Caco-2 (cell line): ENCODE data around the gene KRTAP5-3. TPM values are rescaled to one million over a fixed set of nuclear protein-coding genes. Genes with fewer than 3 reads are reported as not detected.

Experiments
- BruUV-seq: library from RNA; stranded (reverse); fragments of 400-500 nt; replicated peaks from 2 replicates; lab custom pipeline; 2021; lab: Mats Ljungman, UMichigan
- CTCF ChIA-PET: fragments of 300-600 bp; sonication (Branson Sonifier 250); formaldehyde crosslinking; loops from one replicate; lab custom pipeline; 2022; ENCODE audit warnings: antibody characterized with exemption; lab: Charles Lee
- POLR2A ChIA-PET: fragments of 300-600 bp; sonication (Branson Sonifier 250); formaldehyde crosslinking; loops from one replicate; lab custom pipeline; 2022; ENCODE audit warnings: antibody characterized with exemption; lab: Charles Lee
- DNase-seq, 2 experiments: peaks; one replicate each; pipeline versions ENCODE4 v3.0.0 to v3.0.0-alpha.2; 2020 to 2022
- H3K27me3 ChIP-seq: replicated peaks from 2 replicates; pipeline ENCODE4 v1.6.0; 2011; ENCODE audit warnings: low read length; ENCODE audit not compliant: control insufficient read depth, insufficient read depth
- H3K36me3 ChIP-seq: 2 replicates; pipeline ENCODE4 v1.5.1; 2011; ENCODE audit warnings: low read length; ENCODE audit not compliant: control insufficient read depth, insufficient read depth
- H3K4me1 ChIP-seq: fragments of 250-450 bp; sonication (Bioruptor Pico); 2 replicates; pipeline ENCODE4 v1.5.1; 2020; ENCODE audit warnings: mild to moderate bottlenecking
- H3K4me3 ChIP-seq: 2 replicates; pipeline ENCODE4 v1.5.1; 2011; ENCODE audit warnings: low read depth, mild to moderate bottlenecking, control low read depth, low read length
- H3K9me3 ChIP-seq: fragments of 250-450 bp; sonication (Bioruptor Pico); 2 replicates; pipeline ENCODE4 v1.5.1; 2020; ENCODE audit warnings: mild to moderate bottlenecking, moderate library complexity
- H3K27ac Mint-ChIP-seq: one replicate; pipeline ENCODE4 v1.8.0; 2022; ENCODE audit warnings: mixed read lengths; ENCODE audit not compliant: unreplicated experiment
- H3K27me3 Mint-ChIP-seq: one replicate; pipeline ENCODE4 v1.8.0; 2022; ENCODE audit warnings: mixed read lengths; ENCODE audit not compliant: insufficient read depth, unreplicated experiment
- H3K36me3 Mint-ChIP-seq: one replicate; pipeline ENCODE4 v1.8.0; 2022; ENCODE audit warnings: mild to moderate bottlenecking, mixed read lengths; ENCODE audit not compliant: insufficient read depth, unreplicated experiment
- H3K4me1 Mint-ChIP-seq: one replicate; pipeline ENCODE4 v1.8.0; 2022; ENCODE audit warnings: low read depth, mixed read lengths; ENCODE audit not compliant: unreplicated experiment
- H3K4me3 Mint-ChIP-seq: one replicate; pipeline ENCODE4 v1.8.0; 2022; ENCODE audit warnings: mild to moderate bottlenecking, moderate library complexity, mixed read lengths; ENCODE audit not compliant: unreplicated experiment
- H3K9me3 Mint-ChIP-seq: one replicate; pipeline ENCODE4 v1.8.0; 2022; ENCODE audit warnings: mixed read lengths; ENCODE audit not compliant: unreplicated experiment
- intact Hi-C: fragments of 100-400 bp; cut with micrococcal nuclease; formaldehyde crosslinking; loops from one replicate; pipeline ENCODE4 v1.10.0; 2022; ENCODE audit not compliant: unreplicated experiment
- total RNA-seq: library from RNA; stranded (reverse); gene quantifications from 2 replicates; pipeline ENCODE4 v1.2.3, GENCODE V29; 2022
- TF ChIP-seq, protein P1 (sequence below), 2 experiments: fragments of 200-600 bp in 1 of 2; IDR thresholded peaks; 1 replicate in 1 of 2; 2 replicates in 1 of 2; pipeline versions ENCODE4 v1.5.1 to v1.8.0; 2011 to 2022; ENCODE audit warnings: antibody characterized with exemption in 1 of 2, control low read depth in 1 of 2, inconsistent platforms in 1 of 2, low read depth in 1 of 2, low read length in 1 of 2, mild to moderate bottlenecking in 1 of 2, moderate library complexity in 1 of 2; ENCODE audit not compliant: insufficient read depth in 1 of 2, severe bottlenecking in 1 of 2, unreplicated experiment in 1 of 2

KRTAP5-3 gene
- total RNA-seq, 1 experiment from 2014 or later: not detected

DNA sequence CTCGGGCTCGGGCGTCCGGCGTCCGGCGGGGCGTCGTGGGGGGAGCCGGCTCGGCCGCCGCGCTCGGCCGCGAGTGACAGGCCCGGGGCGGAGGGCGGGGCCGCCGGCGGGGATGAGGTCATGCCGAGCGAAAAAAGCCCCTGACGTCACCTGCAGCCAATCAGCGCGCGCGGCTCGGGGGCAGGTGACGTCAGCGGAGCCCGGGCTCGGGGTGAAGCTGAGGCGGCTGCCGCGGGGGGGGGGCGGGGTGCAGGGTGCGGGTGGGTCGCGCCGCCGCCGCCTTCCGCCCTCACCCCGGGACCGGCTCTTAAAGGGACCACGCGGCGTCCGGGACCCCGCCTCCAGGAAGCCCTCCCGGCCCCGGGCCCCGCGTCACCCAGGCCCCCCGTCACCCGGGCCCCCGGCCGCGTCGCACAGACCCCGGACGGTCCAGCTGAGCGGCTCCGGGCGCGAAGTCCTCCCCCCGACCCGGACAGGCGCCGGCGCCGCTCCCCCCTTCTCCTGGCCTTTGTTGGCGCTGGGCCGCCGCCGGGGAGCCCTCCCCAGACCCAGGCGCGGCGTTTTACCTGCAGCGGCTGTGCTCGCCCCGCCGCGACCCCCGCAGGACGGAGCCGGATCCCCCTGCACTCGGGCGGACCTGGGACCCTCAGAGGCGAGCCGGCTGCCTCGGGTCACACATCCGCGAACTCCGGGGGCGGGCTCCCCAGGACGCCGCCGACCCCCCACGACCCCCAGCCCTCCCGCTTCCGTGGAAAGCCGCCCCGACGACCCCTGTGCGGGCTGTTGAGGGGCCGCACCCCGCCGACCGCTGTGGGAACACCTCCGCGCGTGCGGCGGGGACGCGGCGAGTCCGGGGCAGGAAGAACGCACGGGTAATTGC is 35.8 kb downstream of the KRTAP5-3 start, which contains the start of gene DUSP8:
DUSP8 (minus strand) TSS at position 75 of the 880 bp plus-strand sequence. CDS start 6,445 bp downstream, outside the sequence.
- H3K27me3 Mint-ChIP-seq: no peaks in the 10 kb centered on the region
- H3K9me3 Mint-ChIP-seq: no peaks in the 10 kb centered on the region
- Histone ChIP-seq H3K9me3 (no peaks in the 10 kb centered on the region; the same call in 1 of the 2 replicates), H3K27me3 (peaks cover 2% of the 10 kb centered on the region), H3K4me1 (peaks cover 14% of the 10 kb centered on the region; the same call in 1 of the 2 replicates), H3K4me3 (peak within 1 kb of the TSS; percentile 57), H3K36me3 (no peaks in the 10 kb centered on the region)
- BruUV-seq: TSS peak; percentile 40
- peaks cover 6% of the 10 kb centered on the region for H3K4me1 Mint-ChIP-seq
- ChIA-PET CTCF (interaction anchor here (0.6 to 3.8 kb wide), 2 partner anchors 26 to 78 kb away, joined by 4 to 138 read pairs; no protein-coding TSS in a partner anchor), POLR2A (interaction anchor here (0.5 to 0.8 kb wide), 4 partner anchors 26 to 638 kb away, joined by 3 to 4 read pairs (median 4); no protein-coding TSS in a partner anchor)
- H3K36me3 Mint-ChIP-seq: no peaks in the 10 kb centered on the region
- no peak within 1 kb of the TSS for H3K27ac Mint-ChIP-seq
- TF ChIP-seq, protein P1, sequence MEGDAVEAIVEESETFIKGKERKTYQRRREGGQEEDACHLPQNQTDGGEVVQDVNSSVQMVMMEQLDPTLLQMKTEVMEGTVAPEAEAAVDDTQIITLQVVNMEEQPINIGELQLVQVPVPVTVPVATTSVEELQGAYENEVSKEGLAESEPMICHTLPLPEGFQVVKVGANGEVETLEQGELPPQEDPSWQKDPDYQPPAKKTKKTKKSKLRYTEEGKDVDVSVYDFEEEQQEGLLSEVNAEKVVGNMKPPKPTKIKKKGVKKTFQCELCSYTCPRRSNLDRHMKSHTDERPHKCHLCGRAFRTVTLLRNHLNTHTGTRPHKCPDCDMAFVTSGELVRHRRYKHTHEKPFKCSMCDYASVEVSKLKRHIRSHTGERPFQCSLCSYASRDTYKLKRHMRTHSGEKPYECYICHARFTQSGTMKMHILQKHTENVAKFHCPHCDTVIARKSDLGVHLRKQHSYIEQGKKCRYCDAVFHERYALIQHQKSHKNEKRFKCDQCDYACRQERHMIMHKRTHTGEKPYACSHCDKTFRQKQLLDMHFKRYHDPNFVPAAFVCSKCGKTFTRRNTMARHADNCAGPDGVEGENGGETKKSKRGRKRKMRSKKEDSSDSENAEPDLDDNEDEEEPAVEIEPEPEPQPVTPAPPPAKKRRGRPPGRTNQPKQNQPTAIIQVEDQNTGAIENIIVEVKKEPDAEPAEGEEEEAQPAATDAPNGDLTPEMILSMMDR (IDR thresholded peaks at IDR 0.05; ENCODE audit: insufficient read depth in 1 of 2, low read depth in 1 of 2, low read length in 1 of 2, severe bottlenecking in 1 of 2, unreplicated experiment in 1 of 2): no peak
- intact Hi-C loops: loop anchor here (5.0 kb wide), 1 partner anchor 460 kb away; no protein-coding TSS in a partner anchor
- DNase-seq: peak; percentile 86 to 93
- H3K4me3 Mint-ChIP-seq: peak within 1 kb of the TSS; percentile 70

DNA sequence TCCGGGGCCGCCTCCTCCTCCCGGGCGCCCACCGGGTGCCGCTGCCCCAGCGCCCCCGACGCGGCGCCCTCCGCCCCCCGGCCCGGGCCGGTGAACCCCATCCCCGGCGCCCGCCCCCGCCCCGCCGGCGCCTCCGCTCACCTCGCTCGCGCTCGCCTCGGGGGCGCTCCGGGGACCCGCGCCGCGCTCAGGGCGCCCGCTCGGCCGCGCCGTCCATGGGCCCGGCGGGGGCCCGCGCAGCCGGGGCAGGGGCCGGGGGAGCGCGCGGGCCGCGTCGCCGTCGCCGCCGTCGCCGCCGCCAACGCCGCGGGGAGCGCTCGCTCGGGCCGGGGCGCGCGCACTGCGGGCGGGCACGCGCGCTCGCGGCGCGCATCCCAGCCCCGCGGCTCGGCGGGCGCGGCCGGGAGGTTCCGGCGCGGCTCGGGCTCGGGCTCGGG is 36.5 kb downstream of the KRTAP5-3 start:
- H3K4me3 Mint-ChIP-seq: peak overlapping the region; percentile 70
- H3K27me3 Mint-ChIP-seq: no peaks in the 10 kb centered on the region
- CTCF ChIA-PET: interaction anchor here (0.6 to 3.8 kb wide), 2 partner anchors 25 to 79 kb away, joined by 4 to 138 read pairs; no protein-coding TSS in a partner anchor
- no peak for DNase-seq
- Histone ChIP-seq H3K4me3 (peak overlapping the region; percentile 29), H3K4me1 (peaks cover 14% of the 10 kb centered on the region; the same call in 1 of the 2 replicates), H3K36me3 (no peaks in the 10 kb centered on the region), H3K27me3 (peaks cover 2% of the 10 kb centered on the region), H3K9me3 (no peaks in the 10 kb centered on the region)
- H3K36me3 Mint-ChIP-seq: no peaks in the 10 kb centered on the region
- BruUV-seq: no TSS peak
- H3K27ac Mint-ChIP-seq: no peak overlapping the region
- intact Hi-C loops: loop anchor here (5.0 kb wide), 1 partner anchor 459 kb away; no protein-coding TSS in a partner anchor
- H3K9me3 Mint-ChIP-seq: no peaks in the 10 kb centered on the region
- H3K4me1 Mint-ChIP-seq: peaks cover 6% of the 10 kb centered on the region
- POLR2A ChIA-PET: interaction anchor here (0.6 to 0.8 kb wide), 2 partner anchors 93 to 639 kb away, joined by 3 to 4 read pairs; no protein-coding TSS in a partner anchor
- TF ChIP-seq, protein P1 (IDR thresholded peaks at IDR 0.05; ENCODE audit: insufficient read depth in 1 of 2, low read depth in 1 of 2, low read length in 1 of 2, severe bottlenecking in 1 of 2, unreplicated experiment in 1 of 2): no peak
